ENCODE results near the gene GJA3.

- TF ChIP-seq CTCF (IDR thresholded peaks at IDR 0.05; ENCODE audit: borderline replicate concordance, extremely low read depth, low read length, poor library complexity, severe bottlenecking), result no peak
- TF ChIP-seq EZH2 (IDR thresholded peaks at IDR 0.05; ENCODE audit: borderline replicate concordance, low read depth, low read length, severe bottlenecking), result no peak
These were observed 55.6 kb downstream of the GJA3 start for GRCh38 chr13:20105161-20105689.
